GM18505 (cell line): ENCODE measurements around the gene FUZ.

Experiments
- ATAC-seq: cut with Tn5 transposase; IDR thresholded peaks from one replicate; pipeline ENCODE4 v1.9.1; 2021; ENCODE audit not compliant: unreplicated experiment
- POLR2A ChIP-seq: IDR thresholded peaks from 4 replicates; pipeline ENCODE4 v1.6.1; 2011; ENCODE audit warnings: borderline replicate concordance; ENCODE audit not compliant: insufficient read depth, insufficient read length; ENCODE audit errors: extremely low read depth

Gene FUZ

GRCh38 chr19:49812997-49813861 is at the start of gene FUZ:
FUZ (minus strand) TSS chr19:49813292; CDS start chr19:49813106, 186 bp downstream.
- peak; percentile 25 for TF ChIP-seq POLR2A
- ATAC-seq, result peak; percentile 47

DNA sequence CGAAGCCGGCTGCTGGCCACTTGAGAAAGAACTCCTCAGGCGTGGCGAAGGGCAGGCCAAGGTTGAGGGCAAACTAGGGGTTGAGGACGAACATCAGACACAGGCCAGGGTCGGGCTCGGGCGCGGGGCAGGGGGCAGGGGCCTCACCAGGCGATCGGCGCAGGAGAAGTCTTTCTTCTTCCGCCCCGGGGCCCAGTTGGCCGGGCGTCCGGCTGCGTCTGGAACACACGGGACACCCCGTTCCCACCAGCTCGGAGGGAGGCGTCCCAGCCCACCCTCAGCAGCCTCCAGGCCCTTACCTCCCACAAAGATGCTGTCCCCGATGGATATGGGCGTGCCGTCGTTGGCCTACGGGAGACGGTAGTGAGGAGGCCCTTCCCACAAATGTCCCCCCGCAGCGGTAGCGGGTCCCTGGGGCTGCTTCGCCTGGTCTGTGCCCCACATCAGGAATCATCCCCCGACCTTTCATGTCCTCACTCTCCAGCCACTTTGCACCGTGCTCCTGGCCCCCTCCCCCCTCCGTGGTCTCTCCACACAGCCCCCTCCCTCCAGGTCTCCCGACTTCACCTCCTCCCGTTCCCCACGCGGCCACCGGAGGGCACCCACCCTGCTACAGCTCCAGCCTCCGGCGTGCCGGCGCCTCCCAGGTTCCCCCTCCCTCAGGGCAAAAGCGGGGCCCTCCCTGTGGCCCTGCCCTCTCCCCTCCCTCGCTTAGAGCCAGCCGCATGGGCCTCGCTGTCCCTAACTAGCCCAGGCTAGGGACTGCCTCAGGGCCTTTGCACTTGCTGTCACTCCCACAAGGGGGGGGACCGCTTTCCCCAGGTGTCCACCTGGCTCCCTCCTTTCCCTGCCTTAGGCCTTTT is 49.5 kb upstream of the FUZ start:
- no peak for TF ChIP-seq POLR2A

GRCh38 chr19:49861541-49862378 is 48.7 kb upstream of the FUZ start:
- no peak for ATAC-seq
- TF ChIP-seq POLR2A, result no peak

More for the DNA sequence above, 49.5 kb upstream of the FUZ start:
- ATAC-seq, result no peak

- no peak for ATAC-seq
- no peak for TF ChIP-seq POLR2A
Measured at GRCh38 chr19:49861107-49861506, 48.0 kb upstream of the FUZ start.

GRCh38 chr19:49860336-49861102 is 47.4 kb upstream of the FUZ start:
- ATAC-seq, result no peak
- no peak for TF ChIP-seq POLR2A

DNA sequence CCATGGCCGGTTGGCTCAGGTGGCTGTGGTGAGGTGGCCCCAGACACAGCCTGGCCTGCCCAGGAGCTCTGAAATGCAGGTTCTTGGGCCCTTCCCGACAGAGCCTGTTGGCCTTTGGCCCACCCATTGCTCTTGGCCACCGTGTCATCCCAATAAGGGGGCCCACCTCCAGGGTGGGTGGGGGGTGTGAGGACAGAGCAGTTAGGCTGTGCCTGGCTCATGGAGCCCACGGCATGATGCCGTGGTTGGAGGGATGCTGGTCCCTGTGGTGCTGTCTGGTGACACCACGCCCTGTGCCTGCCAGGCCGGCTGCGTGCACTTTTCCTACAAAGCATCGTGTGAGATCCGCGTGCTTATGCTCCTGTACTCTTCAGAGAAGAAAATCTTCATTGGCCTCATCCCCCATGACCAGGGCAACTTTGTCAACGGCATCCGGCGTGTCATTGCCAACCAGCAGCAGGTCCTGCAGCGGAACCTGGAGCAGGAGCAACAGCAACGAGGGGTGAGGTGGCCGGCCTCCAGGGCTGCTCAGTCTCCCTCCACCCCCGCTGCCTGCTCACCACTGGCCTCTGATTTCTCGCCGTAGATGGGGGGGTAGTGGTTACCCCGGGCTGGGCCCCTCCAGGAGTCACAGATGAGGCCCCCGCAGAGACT is 46.7 kb upstream of the FUZ start:
- ATAC-seq, result no peak
- TF ChIP-seq POLR2A, result no peak

- no peak for ATAC-seq
Measured at GRCh38 chr19:49858088-49858985, 45.2 kb upstream of the FUZ start.

DNA sequence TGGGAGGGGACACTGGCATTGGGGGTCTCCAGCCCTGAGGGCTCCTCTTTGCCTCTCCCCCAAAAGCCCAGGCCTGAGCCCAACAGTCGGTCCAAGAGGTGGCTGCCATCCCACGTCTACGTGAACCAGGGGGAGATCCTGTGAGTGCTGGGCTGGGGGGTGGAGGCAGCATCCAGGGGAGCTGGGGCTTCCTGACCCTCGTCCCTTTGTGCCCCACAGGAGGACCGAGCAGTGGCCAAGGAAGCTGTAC is 44.7 kb upstream of the FUZ start:
- ATAC-seq, result no peak
- TF ChIP-seq POLR2A, result no peak

More at GRCh38 chr19:49858088-49858985, 45.2 kb upstream of the FUZ start:
- peak; percentile 25 for TF ChIP-seq POLR2A

DNA sequence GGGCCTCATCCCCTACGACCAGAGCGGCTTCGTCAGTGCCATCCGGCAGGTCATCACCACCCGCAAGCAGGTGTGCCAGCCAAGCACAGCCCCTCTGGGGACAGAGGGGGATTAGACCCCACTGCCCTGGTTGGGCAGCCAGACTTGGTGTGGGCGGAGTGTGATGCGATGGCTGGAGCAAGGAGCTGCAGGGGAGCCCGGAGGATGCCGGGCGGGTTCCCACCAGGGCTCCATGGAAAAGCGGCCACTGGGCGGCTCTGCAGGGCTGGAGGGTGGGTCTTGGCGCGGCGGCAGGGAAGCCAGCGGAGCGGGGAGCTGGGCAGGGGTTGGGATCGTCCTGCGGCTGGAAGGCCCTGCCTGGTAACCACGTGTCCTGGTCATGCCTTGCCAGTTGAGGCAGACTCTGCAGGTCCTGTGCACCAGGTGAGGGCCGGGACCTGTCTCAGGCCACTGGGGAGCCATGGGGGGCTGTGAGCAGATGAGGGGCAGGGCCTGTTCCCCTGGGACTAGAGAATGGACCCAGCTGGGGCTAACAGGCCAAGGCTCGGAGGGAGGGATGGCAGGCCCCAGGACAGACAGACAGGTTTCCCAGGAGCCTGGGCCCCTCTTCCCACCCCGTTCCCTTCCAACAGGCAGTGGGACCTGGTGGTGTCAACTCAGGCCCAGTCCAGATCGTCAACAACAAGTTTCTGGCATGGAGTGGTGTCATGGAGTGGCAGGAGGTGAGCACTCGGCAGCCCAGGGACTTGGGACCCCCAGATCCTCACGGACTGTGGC is 44.2 kb upstream of the FUZ start:
- no peak for TF ChIP-seq POLR2A
- no peak for ATAC-seq

GRCh38 chr19:49856574-49857021 is 43.5 kb upstream of the FUZ start:
- TF ChIP-seq POLR2A, result no peak

DNA sequence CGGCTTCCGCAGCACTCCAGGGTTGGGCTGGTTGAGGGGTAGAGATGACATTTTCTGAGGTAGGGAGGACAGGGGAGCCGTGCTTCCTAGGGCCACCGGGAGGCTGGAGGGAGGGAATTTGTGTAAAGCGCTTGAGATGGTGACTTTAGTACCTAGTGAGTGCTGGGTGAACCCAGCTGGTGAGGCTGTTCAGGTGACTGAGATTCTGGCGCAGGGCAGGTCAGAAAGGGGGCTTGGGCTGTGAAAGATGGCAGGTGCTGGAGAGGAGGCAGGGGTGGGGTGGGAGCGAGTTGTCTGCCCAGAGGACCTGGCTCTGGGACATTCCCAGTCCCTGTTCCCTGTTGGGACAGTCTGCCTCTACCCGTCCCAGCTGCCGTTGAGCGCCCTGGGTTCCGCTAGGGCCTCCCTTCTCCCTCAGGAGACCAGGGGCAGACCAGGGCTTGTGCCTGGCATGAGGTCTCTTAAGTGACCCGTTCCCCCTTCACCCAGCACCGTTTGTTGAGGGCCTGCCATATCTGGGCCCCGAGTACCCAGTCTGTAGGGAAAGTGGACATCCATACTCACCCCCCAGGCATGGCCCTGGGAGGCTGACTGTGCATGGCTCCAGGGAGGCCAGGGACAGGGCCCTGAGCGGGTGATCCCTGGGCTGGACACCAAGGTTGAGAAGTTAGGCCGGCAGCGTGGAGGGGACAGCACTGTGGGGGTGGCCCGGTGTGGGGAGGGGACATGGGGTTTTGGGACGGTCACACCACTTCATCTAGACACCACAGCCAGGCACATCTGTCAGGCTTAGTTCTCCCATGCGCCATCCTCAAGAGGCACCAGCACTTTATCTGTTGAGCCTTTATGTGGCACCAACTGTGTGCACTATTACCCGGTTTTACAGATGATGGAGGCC is 42.8 kb upstream of the FUZ start:
- TF ChIP-seq POLR2A, result peak; percentile 25
- ATAC-seq, result no peak

More at GRCh38 chr19:49856574-49857021, 43.5 kb upstream of the FUZ start:
- no peak for ATAC-seq
